HG03354 (cell line): ENCODE data around the gene SNX17.

Experiments
- ATAC-seq: cut with Tn5 transposase; IDR thresholded peaks from one replicate; pipeline ENCODE4 v1.9.1; 2021; ENCODE audit warnings: mild to moderate bottlenecking; ENCODE audit not compliant: unreplicated experiment, poor library complexity, severe bottlenecking

The SNX17 gene

GRCh38 chr2:27362678-27363420, 7.6 kb upstream of the SNX17 start:
- no peak for ATAC-seq

- ATAC-seq, result no peak
Measured at GRCh38 chr2:27363933-27364332, 6.5 kb upstream of the SNX17 start.

- no peak for ATAC-seq
Measured at GRCh38 chr2:27369471-27370025, 868 bp upstream of the SNX17 start.

GRCh38 chr2:27370816-27371620, 602 bp downstream of the SNX17 start:
- ATAC-seq, result peak; percentile 34

- ATAC-seq, result no peak
Measured at GRCh38 chr2:27372937-27373336, 2.5 kb downstream of the SNX17 start.

GRCh38 chr2:27373567-27373966, 3.2 kb downstream of the SNX17 start:
- ATAC-seq, result no peak

- no peak for ATAC-seq
Measured at GRCh38 chr2:27375513-27376099, 5.2 kb downstream of the SNX17 start.

- no peak for ATAC-seq
Measured at GRCh38 chr2:27376151-27376865, 5.9 kb downstream of the SNX17 start.

GRCh38 chr2:27376866-27377617, 6.6 kb downstream of the SNX17 start:
- no peak for ATAC-seq

GRCh38 chr2:27377618-27378095, 7.2 kb downstream of the SNX17 start:
- ATAC-seq, result no peak

GRCh38 chr2:27378096-27378808, 7.8 kb downstream of the SNX17 start:
- ATAC-seq, result no peak

GRCh38 chr2:27378809-27379290, 8.4 kb downstream of the SNX17 start:
- no peak for ATAC-seq

GRCh38 chr2:27379383-27379835, 9.0 kb downstream of the SNX17 start:
- ATAC-seq, result no peak

- ATAC-seq, result peak; percentile 44
Measured at GRCh38 chr2:27379836-27380625, 9.6 kb downstream of the SNX17 start.

- peak; percentile 90 for ATAC-seq
Measured at GRCh38 chr2:27380626-27381545, 10.5 kb downstream of the SNX17 start, which contains the start of gene ZNF513. TSS of gene ZNF513 (minus strand) at chr2:27380734. CDS start at chr2:27380526, 208 bp downstream.

GRCh38 chr2:27381577-27382181, 11.3 kb downstream of the SNX17 start:
- ATAC-seq, result no peak
